Measurements from ENCODE around the gene LIFR. TPM values are rescaled to one million over a fixed set of nuclear protein-coding genes. Genes with fewer than 3 reads are reported as not detected.

LIFR gene
- total and polyA plus RNA-seq, 2 donors (not counting 3 experiments of a cell fraction or from before 2014, with no cell fraction given) = 4.1 to 36.4 TPM

DNA sequence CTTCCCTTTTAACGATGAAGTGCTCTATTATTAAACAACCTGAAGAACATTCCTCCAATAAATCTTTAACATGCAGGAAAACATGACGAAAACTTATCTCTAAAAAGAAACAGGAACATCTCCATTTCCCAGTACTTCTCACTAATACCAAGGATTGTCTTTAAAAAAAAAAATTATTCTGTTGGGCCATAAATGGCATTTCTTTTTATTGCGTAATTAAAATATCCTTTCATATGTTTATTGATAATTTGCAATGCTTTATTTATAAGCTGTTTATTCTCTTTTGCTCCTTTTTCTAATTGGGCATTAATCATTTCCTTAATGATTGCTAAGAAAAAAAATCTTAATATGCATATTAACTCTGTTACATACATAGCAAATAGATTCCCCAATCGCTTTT lies 18.9 kb downstream of the LIFR start:
- no TSS peak for BruUV-seq (replicated peaks)
- no peaks in the 10 kb centered on the region for H3K27me3 ChIP-seq (ENCODE audit: control insufficient read depth in 2 of 2, insufficient read depth in 2 of 2, low read length in 2 of 2)

More for the DNA sequence above, 18.9 kb downstream of the LIFR start:
- TF ChIP-seq EZH2 (IDR thresholded peaks at IDR 0.05; ENCODE audit: borderline replicate concordance, low read depth, low read length, severe bottlenecking) = no peak
- no peak for TF ChIP-seq FOS (IDR thresholded peaks at IDR 0.05; ENCODE audit: borderline replicate concordance, insufficient read depth, low read length)
- TF ChIP-seq JUN (IDR thresholded peaks at IDR 0.05; ENCODE audit: borderline replicate concordance, insufficient read depth, insufficient read length, low read depth) = no peak
- TF ChIP-seq POLR2AphosphoS5 (IDR thresholded peaks at IDR 0.05; ENCODE audit: insufficient read depth, low read depth, low read length) = no peak
- no peak for TF ChIP-seq POLR2A (IDR thresholded peaks at IDR 0.05; ENCODE audit: low read depth, low read length)
- TF ChIP-seq MYC (IDR thresholded peaks at IDR 0.05; ENCODE audit: low read depth, low read length) = no peak
- TF ChIP-seq, protein P1, sequence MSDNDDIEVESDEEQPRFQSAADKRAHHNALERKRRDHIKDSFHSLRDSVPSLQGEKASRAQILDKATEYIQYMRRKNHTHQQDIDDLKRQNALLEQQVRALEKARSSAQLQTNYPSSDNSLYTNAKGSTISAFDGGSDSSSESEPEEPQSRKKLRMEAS (IDR thresholded peaks at IDR 0.05; ENCODE audit: insufficient read depth, insufficient read length) = no peak
- TF ChIP-seq, protein P2, sequence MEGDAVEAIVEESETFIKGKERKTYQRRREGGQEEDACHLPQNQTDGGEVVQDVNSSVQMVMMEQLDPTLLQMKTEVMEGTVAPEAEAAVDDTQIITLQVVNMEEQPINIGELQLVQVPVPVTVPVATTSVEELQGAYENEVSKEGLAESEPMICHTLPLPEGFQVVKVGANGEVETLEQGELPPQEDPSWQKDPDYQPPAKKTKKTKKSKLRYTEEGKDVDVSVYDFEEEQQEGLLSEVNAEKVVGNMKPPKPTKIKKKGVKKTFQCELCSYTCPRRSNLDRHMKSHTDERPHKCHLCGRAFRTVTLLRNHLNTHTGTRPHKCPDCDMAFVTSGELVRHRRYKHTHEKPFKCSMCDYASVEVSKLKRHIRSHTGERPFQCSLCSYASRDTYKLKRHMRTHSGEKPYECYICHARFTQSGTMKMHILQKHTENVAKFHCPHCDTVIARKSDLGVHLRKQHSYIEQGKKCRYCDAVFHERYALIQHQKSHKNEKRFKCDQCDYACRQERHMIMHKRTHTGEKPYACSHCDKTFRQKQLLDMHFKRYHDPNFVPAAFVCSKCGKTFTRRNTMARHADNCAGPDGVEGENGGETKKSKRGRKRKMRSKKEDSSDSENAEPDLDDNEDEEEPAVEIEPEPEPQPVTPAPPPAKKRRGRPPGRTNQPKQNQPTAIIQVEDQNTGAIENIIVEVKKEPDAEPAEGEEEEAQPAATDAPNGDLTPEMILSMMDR (IDR thresholded peaks at IDR 0.05; ENCODE audit: extremely low read depth in 1 of 2, insufficient read depth in 1 of 2, low read depth in 1 of 2, low read length in 2 of 2) = no peak
- TF ChIP-seq GATA2 (IDR thresholded peaks at IDR 0.05; ENCODE audit: insufficient read depth, insufficient read length, low read depth, low read length) = no peak
- Histone ChIP-seq H3K9me1 (replicated peaks; ENCODE audit: control insufficient read depth, extremely low read depth, insufficient read depth, low read length) (no peaks in the 10 kb centered on the region), H3K79me2 (ENCODE audit: control insufficient read depth, insufficient read depth, low read length) (no peaks in the 10 kb centered on the region), H2AFZ (ENCODE audit: low read depth, low read length) (no peak overlapping the region), H3K4me2 (ENCODE audit: insufficient read depth, low read length) (no peak overlapping the region), H3K4me3 (replicated peaks in 1 of 3; ENCODE audit: insufficient read depth in 1 of 3, low read depth in 1 of 3, low read length in 3 of 3) (no peak overlapping the region), H3K4me1 (ENCODE audit: control insufficient read depth, extremely low read depth, insufficient read depth, low read length) (no peaks in the 10 kb centered on the region), H4K20me1 (replicated peaks; ENCODE audit: control insufficient read depth, extremely low read depth, insufficient read depth, low read length) (no peaks in the 10 kb centered on the region), H3K9me3 (replicated peaks; ENCODE audit: control insufficient read depth, insufficient read depth, low read length) (no peaks in the 10 kb centered on the region), H3K36me3 (ENCODE audit: control insufficient read depth in 2 of 2, extremely low read depth in 1 of 2, insufficient read depth in 2 of 2, low read length in 2 of 2) (no peaks in the 10 kb centered on the region), H3K9ac (replicated peaks; ENCODE audit: extremely low read depth, insufficient read depth, low read length) (no peak overlapping the region), H3K27ac (ENCODE audit: insufficient read depth, low read depth, low read length) (no peak overlapping the region)
- ChIA-PET CTCF (interaction anchor here (1.0 to 1.5 kb wide), 2 partner anchors 19 to 96 kb away, joined by 5 to 6 read pairs; no protein-coding TSS in a partner anchor), POLR2A (no interaction called here)
- DNase-seq (ENCODE audit: low read depth, low spot score) (no peak), FAIRE-seq (no peak)
- intact Hi-C loops (cut with micrococcal nuclease) (no loop called here), dilution Hi-C loops (cut with MboI; ENCODE audit: extremely low pct_ligation_motif_present, low sequenced_read_pairs) (no loop called here)
